ENCODE data around the gene CLCN6.

- no peak for TF ChIP-seq CTCF (IDR thresholded peaks at IDR 0.05)
- no peak for TF ChIP-seq POLR2A (IDR thresholded peaks at IDR 0.05)
These were observed 33.5 kb upstream of the CLCN6 start for GRCh38 chr1:11772458-11772857.
